ENCODE data around the gene RTF2.
A peak's percentile ranks its signal among the peaks of the same experiment; 100 is the strongest.

RTF2 gene

GRCh38 chr20:56433880-56434255, 34.6 kb upstream of the RTF2 start:
- Histone ChIP-seq H3K27ac (peak overlapping the region in 3 of 21 experiments; percentile 3 to 39 (median 34)), H3K4me3 (no peak overlapping the region)

- H3K4me3 ChIP-seq, result no peak overlapping the region
- H3K27ac ChIP-seq, result peak overlapping the region in 1 of 21 experiments; percentile 9
Observed at GRCh38 chr20:56437196-56437960, 31.0 kb upstream of the RTF2 start.

- H3K27ac ChIP-seq, result peak overlapping the region in 2 of 21 experiments; percentile 70 to 85
Observed at GRCh38 chr20:56438284-56438683, 30.1 kb upstream of the RTF2 start.

GRCh38 chr20:56439771-56440291, 28.6 kb upstream of the RTF2 start:
- H3K4me3 ChIP-seq, result no peak overlapping the region
- peak overlapping the region in 16 of 21 experiments; percentile 4 to 85 (median 34) for H3K27ac ChIP-seq

More at GRCh38 chr20:56438284-56438683, 30.1 kb upstream of the RTF2 start:
- no peak overlapping the region for H3K4me3 ChIP-seq

- H3K4me3 ChIP-seq, result no peak overlapping the region
- H3K27ac ChIP-seq, result peak overlapping the region in 15 of 21 experiments; percentile 4 to 85 (median 37)
Observed at GRCh38 chr20:56440346-56441007, 27.9 kb upstream of the RTF2 start.

- Histone ChIP-seq H3K27ac (peak overlapping the region in 15 of 21 experiments; percentile 1 to 85 (median 28)), H3K4me3 (no peak overlapping the region)
Observed at GRCh38 chr20:56442389-56443365, 25.8 kb upstream of the RTF2 start.

- Histone ChIP-seq H3K27ac (peak overlapping the region in 1 of 21 experiments; percentile 52), H3K4me3 (no peak overlapping the region)
Observed at GRCh38 chr20:56443654-56444540, 24.5 kb upstream of the RTF2 start.

GRCh38 chr20:56445130-56445529, 23.3 kb upstream of the RTF2 start:
- Histone ChIP-seq H3K27ac (no peak overlapping the region), H3K4me3 (no peak overlapping the region)

GRCh38 chr20:56445540-56445939, 22.9 kb upstream of the RTF2 start:
- H3K4me3 ChIP-seq, result no peak overlapping the region
- H3K27ac ChIP-seq, result no peak overlapping the region

GRCh38 chr20:56447227-56447626, 21.2 kb upstream of the RTF2 start:
- H3K4me3 ChIP-seq, result no peak overlapping the region
- no peak overlapping the region for H3K27ac ChIP-seq

GRCh38 chr20:56449459-56449858, 19.0 kb upstream of the RTF2 start:
- Histone ChIP-seq H3K4me3 (no peak overlapping the region), H3K27ac (no peak overlapping the region)

- no peak overlapping the region for H3K27ac ChIP-seq
- no peak overlapping the region for H3K4me3 ChIP-seq
Observed at GRCh38 chr20:56451056-56451765, 17.2 kb upstream of the RTF2 start.

GRCh38 chr20:56453352-56453751, 15.1 kb upstream of the RTF2 start:
- Histone ChIP-seq H3K4me3 (no peak overlapping the region), H3K27ac (peak overlapping the region in 1 of 21 experiments; percentile 37)

GRCh38 chr20:56454754-56455153, 13.7 kb upstream of the RTF2 start:
- Histone ChIP-seq H3K4me3 (no peak overlapping the region), H3K27ac (peak overlapping the region in 1 of 21 experiments; percentile 37)

GRCh38 chr20:56458206-56458821, 10.1 kb upstream of the RTF2 start:
- Histone ChIP-seq H3K4me3 (no peak overlapping the region), H3K27ac (no peak overlapping the region)

- peak overlapping the region in 1 of 21 experiments; percentile 70 for H3K27ac ChIP-seq
Observed at GRCh38 chr20:56460459-56460858, 8.0 kb upstream of the RTF2 start.

GRCh38 chr20:56461576-56461975, 6.9 kb upstream of the RTF2 start:
- Histone ChIP-seq H3K27ac (peak overlapping the region in 2 of 21 experiments; percentile 12 to 70), H3K4me3 (no peak overlapping the region)

More at GRCh38 chr20:56460459-56460858, 8.0 kb upstream of the RTF2 start:
- H3K4me3 ChIP-seq, result no peak overlapping the region

GRCh38 chr20:56463428-56463827, 5.0 kb upstream of the RTF2 start:
- H3K27ac ChIP-seq, result peak overlapping the region in 1 of 21 experiments; percentile 4
- H3K4me3 ChIP-seq, result no peak overlapping the region

Measured in skin epidermis (tissue), 12 donors.